NCI-H2196 treated with DMSO at 0.1 percent for 48 hours (cell line): ENCODE measurements around the gene TOX2.
A peak's percentile ranks its signal among the peaks of the same experiment; 100 is the strongest.

Experiments
- DNase-seq: peaks from one replicate; lab custom pipeline; 2025; ENCODE audit not compliant: unreplicated experiment; lab: John Stamatoyannopoulos, UW

The TOX2 gene

DNA sequence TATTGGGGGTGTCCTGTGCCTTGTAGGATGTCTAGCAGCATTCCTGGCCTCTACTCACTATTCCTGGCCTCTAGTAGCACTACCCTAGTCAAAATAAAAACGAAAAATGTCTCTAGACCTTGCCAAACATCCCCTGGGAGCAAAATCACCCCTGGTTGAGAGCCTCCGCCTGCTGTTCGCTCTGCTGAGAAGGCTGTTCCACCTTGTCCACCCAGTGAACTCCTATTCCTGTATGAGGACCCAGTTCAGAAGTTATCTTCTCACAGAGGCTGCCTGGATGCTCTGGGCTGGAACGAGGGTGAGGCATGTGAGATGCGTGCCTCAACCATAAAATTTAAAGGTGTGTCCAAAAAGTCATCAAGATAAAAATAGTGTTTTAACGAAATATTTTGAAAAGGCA, 101.9 kb downstream of the TOX2 start:
- no peak for DNase-seq

DNA sequence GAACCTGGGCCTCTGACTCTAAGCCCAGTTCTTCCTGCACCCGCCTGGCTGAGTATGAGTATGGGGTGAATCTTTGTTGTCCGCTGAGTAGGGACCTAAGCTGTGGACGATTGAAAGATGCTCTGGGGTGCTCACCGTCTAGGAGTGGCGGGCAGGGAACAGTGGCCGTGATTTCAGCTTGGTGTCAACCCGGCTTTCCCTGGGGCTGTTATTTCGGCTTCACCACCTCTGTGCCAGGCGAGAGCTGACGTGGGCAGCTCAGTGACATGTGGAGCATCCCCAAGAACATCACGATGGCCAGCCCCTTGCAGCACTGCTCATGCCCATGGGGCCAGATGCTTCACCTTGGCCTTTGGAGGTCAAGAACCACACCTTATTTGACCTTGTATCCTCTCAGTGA, 102.6 kb downstream of the TOX2 start:
- no peak for DNase-seq

DNA sequence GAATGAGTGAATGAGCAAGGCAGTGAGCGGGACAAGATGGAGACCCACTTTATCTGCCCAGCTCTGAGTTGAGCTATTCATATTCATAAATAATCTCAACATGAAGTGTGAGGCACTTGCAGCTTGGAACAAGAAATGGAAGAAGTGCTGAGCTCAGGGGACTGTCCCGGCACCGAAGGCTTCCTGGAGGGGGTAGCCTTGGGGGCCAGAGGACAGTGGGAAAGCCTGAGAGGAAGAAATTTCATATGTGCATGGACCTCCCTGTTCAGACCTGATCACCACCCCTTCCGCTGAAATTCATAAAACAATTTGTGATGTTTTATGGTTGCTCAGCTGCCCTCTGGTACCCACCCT, 103.2 kb downstream of the TOX2 start:
- no peak for DNase-seq

DNA sequence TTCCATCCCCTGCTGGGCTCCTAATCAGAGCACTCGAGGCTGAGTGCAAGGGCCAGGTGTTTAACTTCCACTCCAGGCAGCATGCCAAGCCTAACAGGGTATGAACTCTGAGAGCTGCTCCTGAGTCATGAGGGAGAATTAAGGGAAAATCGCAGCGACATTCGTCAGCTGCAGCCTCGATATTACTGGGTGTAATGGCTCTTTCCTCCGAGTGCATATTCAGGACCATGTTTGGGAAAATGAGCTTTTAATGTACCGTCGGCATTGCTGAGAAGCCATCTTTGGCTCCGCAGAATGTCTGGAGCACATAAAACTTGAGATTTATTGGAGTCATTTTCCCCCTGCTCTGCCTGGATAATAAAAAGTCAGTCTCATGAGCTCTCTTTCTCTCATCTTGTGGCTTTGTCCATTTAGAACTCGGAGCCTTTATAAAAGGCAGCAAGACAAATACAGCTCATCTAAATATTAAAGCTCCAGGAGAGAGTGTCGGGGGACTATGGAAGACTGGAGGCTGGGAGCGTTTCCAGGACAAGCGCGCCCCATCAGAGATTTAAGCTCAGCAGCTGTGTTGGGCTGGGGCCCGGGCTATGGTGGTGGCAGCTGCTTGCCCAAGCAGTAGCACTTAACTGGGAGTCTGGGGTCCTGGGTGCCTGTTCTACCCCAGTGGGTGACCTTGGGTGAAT, 103.7 kb downstream of the TOX2 start:
- DNase-seq, result peak; percentile 90

DNA sequence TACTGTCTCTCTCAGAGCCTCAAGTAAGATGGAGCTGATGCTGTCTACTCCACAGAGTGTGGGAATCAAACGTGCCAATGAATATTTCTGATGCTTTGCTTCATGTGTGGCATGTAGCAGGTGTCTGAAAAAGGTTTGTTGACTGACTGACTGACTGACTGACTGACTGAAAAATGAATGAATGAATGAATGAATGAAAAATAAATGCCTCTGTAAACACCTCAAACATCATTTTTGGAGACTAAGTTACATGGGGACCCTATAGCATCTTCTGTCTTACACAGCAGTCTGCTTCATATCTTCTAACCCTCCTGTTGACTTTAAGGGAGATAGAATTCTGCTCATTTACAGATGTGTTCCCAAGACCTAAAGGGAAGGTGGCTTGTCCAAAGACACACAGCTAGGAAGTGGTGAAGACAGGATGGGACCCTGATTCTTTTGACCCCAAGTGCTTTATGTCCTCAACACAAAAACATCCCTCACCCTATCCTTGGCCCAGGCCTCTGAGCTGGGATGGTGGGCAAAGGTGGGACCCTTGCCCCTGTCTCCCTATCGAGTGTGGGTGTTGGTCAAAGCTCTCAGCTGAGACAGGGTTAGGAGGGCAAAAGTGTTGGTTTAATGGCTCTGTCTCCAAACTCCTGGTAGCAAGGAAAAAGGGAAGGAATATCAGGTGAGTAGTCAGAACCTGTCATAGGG, 104.4 kb downstream of the TOX2 start:
- DNase-seq, result no peak

DNA sequence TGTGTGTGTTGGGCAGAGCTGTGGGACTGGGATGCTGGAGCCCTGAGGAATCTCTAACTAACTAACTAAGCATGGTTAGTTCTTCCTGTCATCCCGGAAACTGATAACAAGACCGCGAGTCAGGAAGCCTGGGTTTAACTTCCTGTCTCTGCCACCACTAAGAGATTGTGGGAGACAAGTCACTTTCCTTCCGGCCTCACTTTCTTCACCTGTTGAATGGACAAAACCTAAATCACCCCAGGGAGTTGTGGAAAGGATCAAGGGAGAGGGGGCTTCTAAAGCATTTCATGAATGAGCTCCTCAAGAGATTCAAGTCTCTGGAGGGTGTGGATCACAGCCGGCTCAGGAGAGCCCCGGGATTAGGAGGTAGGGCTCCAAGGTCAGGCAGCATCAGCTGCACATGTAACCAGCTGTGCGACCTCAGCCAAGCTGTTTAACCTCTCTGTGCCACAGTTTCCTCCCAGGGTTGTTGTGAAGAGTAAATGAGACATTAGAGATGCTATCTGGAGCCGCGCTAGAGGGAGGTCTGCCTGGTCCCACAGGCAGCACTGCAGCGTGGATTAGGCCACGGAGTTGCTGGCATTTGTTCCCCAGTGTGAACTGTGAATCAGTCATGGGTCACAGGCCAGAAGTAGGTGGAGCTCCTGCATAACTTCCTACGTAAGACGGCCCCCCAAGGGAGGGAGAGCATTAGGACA, 105.1 kb downstream of the TOX2 start:
- no peak for DNase-seq

DNA sequence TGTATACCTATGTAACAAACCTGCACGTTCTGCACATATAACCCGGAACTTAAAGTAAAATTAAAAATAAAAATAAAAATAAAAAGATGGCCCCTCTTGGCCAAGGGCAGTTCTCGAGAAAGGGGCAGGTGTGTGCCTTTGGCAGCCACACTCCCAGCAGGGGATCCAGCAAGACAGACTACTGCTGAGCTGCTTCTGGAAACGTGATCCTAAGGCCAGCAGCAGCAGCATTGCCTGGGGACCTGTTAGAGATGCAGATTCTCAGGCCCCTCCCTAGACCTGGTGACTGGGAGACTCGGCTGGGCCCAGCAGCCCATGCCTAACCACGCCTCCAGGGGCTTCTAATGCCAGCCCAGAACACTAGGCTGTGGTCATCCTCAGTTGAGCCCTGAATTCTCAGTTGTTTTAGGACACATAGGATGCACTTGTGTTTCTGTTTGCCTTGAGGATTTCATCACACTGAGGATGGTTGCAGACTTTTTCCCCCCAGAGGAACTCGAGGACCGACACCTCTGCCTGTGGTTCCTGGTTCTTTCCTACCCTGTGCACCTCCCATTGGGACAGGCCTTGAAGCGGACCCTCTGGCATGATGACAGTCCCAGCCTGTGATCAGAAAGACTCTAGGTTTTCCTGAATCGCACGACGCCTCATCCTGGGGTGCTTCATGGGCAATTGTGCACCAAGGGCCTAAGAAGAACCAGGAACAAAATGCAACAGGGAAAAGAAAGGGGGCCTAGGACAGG, 105.9 kb downstream of the TOX2 start:
- DNase-seq, result peak; percentile 8

DNA sequence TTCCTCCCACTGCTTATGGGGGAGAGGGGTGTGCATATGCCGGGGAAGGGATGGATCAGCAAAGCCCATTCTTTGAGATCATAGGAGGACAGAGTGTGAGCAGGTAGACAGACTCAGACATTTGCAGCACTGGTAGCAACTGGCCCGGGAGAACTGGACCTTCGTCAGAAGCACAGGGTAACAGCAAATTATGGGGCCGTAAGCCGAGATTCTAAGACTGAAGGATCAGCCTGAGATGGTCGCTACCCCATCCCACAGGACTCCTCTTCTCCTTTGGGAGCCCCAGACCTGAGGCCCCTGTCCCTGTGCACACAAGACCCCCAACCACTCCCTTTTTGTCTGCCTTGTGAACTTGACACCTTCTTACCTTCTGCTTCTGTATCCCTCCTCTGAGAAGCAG, 106.5 kb downstream of the TOX2 start:
- DNase-seq, result no peak

DNA sequence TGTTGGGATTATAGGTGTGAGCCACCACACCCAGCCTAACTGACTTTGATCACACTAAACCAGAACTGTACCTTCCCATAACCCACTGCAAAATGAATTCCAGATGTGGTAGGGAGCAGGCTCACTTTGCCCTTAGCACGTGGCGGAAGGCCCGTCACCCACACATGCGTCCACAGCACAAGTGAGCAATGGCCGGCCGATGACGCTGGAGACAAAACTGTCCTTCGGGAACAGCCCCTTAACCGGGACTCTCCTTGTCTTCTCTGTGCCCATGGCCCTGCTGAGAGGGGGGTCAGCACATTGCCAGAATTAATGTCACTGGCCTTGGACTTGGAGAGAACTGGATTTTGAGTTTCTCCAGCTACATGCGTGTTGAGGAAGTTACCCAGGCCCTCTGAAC, 107.2 kb downstream of the TOX2 start:
- DNase-seq, result no peak

DNA sequence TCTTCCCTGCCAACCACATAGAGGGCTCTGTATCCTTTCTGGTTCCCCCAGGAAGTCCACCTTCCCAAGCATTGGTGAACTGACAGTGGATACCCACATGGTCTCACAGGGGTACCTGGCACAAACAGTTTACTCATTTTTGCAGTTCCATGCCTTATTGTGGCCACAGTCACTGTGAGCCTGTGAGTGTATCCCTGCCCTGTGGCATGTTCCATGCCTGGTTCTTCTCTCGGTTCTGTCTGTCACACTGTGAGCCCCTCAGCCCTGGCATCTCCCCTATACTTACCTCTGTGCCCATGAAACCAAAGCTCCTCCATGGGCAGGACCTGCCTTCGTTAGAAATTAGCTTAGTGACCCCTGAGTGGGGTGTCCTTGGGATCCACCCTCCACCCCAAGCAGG, 107.8 kb downstream of the TOX2 start:
- DNase-seq, result no peak

DNA sequence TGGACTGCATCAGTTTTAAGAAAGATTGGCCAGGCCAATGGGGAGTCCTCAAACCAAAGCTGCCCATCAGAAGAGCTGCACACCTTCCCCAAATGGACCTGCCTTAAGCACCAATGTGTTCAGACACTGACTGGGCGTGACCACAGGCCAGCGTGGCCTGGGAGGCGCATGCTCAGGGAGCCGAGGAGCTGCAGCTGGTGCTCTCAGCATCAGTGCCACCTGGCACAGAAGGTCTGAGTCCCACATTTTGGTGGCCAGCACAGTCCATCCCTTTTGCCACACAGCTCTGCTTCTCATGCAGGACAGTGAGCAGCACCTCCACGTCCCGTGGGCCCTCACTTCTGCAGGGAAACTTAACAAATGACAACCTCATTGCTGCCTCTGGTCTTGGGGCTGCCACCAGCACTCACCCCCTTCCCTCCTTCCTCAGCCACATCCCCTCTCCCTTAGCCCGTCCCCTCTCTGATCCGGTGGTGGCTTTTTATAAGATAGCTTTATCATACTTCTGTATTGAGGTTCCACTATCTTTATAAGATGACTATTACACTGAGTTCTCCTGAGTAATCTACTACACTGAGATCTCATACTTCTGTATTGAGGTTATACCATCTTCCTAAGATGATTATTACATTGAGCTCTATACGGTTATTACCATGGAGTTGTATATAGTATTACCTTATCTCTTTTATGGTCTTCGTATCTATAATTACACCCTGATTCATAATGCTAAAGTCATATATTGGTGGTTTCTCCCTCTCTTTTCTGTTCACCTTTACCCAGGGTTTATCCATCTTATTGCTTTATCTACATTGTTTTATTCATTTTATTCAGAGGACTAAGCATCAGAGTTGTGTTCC, 109.1 kb downstream of the TOX2 start:
- no peak for DNase-seq

DNA sequence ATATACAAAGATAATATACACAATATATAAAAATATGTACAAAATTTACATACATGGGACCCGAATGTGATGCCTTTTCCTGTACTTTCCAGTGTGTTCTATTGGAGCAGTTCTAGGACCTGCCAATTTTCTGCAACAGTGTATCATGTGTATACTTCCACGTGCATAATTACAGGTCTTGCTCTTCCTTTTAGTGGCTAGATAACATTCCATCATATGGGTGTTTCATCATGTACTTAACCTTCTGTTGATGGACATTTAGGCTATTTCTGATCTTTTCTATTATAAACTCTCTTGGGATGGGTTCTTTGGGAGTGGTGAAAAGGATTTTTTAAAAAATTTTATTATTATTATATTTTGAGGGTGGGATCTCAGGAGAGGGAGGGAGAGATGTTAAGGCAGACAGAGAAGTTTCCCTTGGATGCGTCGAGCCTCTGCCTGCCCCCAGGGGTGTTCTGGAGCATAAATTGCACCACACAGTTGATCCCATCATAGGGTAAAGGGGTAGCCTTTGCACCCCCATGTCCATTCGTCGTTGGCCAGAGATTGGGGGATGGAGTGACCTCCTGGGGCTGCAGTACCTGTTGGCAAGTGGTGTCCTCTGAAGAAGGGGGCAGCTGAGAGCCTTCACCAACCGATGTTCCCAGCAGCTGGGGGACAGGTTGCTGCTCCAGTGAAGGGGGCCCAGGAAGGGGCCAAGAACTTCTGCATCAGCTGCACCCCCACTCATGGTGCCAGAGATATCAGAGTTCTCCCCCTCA, 110.3 kb downstream of the TOX2 start:
- no peak for DNase-seq

DNA sequence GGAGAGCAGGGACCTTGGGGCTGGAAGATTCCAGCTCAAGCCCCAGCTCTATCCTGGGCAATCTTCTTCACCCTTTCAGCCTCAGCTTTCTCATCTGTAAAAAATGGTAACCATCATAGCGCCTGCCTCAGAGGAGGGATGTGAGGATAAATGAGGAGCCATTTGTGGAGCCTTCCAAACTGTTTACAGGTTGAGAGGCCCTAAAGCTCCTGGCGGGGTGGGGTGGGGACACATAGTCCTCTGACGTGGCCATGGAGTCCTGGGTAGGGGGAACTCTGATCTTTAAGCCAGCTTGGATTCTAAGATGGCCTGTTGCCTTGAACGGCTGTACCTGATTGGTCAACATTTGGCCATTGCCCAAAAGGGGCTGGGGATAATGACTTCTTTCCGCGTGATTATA, 111.1 kb downstream of the TOX2 start:
- no peak for DNase-seq

DNA sequence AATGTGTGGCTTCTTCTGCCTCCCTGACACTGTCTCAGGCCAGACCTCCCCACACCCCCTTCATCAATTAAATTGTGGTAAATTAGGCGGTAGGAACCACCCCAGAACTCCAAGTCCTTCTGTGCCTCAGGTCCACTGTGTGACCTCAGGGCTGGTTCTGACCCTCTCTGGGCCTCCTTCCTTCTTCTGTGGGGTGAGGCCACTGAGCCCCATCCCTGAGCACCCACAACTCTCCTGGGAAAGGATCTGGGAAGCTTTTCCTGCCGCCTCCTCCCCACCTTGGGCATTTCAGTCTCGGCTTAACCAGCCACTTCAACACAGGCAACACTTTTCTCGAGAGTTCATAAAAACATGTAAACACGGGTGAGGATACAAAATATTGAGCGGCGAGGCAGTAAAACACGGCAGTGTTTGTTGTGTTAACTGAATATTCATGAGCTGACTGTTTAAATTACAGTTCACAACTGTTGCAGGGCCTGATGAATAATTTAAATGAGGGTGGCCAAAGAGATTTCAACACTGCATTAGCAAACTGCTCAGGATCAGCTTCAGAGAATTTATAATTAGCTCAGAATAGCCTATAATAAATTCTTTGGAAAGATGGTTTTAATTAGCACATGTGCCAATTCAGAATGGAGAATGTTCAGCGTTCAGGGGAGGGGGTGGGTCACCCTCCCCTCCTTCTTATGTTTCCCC, 112.1 kb downstream of the TOX2 start:
- no peak for DNase-seq

DNA sequence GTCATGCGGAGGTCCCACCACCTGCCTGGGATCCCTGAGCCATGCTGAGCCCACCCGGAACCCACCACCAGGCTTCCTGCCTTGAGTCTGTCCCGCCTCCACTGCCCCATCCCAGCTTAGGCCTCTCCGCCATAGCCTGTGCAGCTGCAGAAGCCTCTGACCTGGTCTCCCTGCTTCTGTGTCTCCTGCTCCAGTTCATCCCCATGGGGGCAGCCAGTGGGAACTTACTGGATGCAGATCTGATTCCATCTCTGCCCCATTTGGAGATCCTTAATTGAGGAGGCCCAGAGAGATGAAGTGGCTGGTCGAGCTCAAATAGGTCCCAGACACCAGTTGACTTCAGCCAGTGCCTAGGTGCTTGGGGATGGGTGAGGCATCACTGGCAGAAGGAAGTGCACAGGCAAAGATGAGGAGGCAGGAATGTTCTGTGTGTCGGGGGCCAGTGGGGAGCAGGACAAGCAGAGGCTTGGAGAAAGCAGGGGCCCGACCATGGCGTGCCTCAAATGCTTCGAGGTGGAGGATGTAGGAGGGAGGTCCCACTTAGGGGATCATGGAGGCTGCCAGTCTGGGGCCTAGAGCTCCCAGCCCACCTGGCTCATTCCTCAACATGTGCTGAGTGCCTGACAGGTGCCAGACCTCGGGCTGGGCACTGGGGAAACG, 112.8 kb downstream of the TOX2 start:
- DNase-seq, result no peak

DNA sequence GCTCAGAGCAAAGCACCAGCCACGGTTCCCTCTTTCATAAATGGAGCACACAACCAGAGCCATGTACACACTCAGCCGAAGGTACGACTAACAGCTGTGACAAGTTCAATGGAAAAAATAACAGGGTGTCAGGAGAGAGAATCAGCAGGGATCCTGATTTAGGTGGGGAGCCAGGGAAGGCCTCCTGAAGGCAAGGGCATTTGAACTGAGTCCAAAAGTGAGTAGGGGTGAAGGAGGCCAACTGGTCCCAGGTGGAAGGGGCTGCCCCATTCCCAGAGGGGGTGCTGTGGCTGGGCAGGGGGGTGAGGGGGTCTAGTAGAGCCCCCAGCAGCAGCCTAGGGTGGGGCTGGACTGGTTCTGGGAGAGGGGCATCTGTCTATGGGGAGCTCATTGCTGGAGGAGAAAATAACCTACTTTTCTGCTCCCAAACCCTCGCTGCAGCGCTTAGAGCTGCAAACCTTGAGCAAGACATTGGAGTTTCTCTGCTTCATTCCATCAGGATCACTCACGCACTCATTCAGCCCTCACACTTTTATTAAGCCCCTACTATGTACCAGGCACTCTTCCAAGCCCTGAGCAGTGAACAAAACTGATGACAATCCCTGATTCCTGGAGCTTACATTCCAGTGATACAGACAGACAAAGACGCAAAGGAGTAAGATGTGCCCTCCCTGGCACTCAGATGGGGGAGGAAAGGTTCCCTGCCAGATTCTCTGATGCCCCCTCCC, 113.5 kb downstream of the TOX2 start:
- DNase-seq, result no peak

DNA sequence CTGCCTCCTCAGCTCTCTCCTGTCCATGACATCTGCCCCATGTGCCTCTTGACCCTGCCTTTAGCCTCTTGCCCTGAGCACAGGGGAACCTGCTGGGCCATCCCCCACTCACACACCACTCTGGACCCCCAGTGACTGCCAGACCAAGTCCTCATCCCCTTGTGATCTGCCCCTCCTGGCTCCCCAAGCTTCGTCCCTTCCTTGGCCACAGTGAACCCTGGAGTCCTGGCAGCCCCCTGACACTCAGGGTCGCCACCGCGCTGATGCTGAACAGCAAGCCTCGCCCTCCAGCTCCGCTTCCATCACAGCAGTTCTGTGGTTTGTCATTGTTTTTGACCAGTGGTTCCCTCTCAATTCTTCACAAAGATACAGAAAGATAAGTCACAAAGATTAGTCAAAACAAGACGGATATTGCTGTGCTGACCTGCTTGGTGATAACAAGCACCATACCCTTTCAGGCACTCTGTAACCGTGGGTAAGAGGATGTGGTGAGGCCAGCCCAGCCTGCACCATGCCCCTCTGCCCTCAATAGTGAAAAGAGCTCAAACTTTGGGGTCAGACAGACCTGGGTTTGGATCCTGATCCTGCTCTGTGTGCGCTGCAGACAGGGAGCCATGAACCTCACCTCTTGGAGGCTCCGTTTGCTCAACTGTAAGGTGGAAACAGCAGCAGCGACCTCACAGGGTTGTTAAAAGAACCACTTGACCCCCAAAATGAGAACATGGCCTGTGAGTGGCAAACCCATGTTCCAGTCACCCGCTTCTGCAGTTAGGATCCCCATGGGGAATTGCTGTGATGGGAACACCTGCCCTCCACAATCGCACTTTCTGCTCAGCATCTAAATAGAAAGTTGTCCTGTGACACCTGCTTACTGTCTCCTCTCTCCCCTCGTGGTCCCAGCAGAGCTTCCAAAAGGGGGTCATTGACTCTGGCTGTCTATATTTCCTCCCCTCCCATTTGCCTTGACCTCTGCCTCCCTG, 114.5 kb downstream of the TOX2 start:
- no peak for DNase-seq
